SU-DHL-6 (cell line): Measurements from ENCODE around the gene UMODL1.

Experiments used
- EZH2phosphoT487 ChIP-seq: fragments of 200-600 bp; sonication (generic), shearing (Covaris generic); conservative IDR thresholded peaks from 2 replicates; pipeline ENCODE4 v1.6.1; 2018; ENCODE audit warnings: mild to moderate bottlenecking, antibody characterized with exemption, low read length, moderate library complexity, mixed read lengths
- TF ChIP-seq, protein P1 (sequence below): fragments of 200-600 bp; sonication (generic); IDR thresholded peaks from one replicate; pipeline ENCODE4 v1.5.1; 2017; ENCODE audit warnings: antibody characterized with exemption, mild to moderate bottlenecking, low read length, moderate library complexity; ENCODE audit not compliant: insufficient read depth, poor library complexity, severe bottlenecking

DNA sequence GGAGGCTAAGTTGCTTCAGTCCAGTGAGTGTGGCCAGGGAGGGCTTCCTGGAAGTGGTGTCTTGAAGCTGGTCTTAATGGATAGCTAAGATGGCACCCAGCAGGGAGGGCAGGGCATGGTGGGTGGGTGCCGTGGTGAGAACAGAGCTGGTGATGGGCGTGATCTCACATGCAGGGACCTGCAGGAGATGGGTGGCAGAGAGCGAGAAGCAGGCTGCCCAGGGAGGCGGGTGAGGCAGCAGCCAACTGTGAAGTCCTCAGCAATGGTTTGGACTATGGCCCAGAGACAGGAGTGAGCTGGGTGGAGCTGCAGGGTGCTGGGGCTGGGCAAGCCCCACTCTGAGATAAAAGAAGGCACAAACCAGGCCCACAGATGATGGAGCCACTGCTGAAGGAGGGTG is 50.7 kb downstream of the UMODL1 start:
- TF ChIP-seq, protein P1, sequence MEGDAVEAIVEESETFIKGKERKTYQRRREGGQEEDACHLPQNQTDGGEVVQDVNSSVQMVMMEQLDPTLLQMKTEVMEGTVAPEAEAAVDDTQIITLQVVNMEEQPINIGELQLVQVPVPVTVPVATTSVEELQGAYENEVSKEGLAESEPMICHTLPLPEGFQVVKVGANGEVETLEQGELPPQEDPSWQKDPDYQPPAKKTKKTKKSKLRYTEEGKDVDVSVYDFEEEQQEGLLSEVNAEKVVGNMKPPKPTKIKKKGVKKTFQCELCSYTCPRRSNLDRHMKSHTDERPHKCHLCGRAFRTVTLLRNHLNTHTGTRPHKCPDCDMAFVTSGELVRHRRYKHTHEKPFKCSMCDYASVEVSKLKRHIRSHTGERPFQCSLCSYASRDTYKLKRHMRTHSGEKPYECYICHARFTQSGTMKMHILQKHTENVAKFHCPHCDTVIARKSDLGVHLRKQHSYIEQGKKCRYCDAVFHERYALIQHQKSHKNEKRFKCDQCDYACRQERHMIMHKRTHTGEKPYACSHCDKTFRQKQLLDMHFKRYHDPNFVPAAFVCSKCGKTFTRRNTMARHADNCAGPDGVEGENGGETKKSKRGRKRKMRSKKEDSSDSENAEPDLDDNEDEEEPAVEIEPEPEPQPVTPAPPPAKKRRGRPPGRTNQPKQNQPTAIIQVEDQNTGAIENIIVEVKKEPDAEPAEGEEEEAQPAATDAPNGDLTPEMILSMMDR: no peak
- no peak for TF ChIP-seq EZH2phosphoT487
